Common myeloid progenitor, CD34-positive (primary cell): Measurements from ENCODE around the gene CRACDL.

ENCODE experiments used
- CTCF ChIA-PET: fragments of 350-600 bp; sonication (Branson Sonifier 250); formaldehyde crosslinking; loops from one replicate; lab custom pipeline; 2021; ENCODE audit warnings: antibody characterized with exemption; lab: Charles Lee
- POLR2A ChIA-PET: fragments of 350-600 bp; sonication (Branson Sonifier 250); formaldehyde crosslinking; loops from one replicate; lab custom pipeline; 2021; ENCODE audit warnings: antibody characterized with exemption; lab: Charles Lee
- DNase-seq, 3 donors: peaks; one replicate each; pipeline versions ENCODE4 v3.0.0 to v3.0.0-alpha.2; 2013
- H3K27ac ChIP-seq, 2 experiments: 1 replicate in 1 of 2; 2 replicates in 1 of 2; pipeline ENCODE4 v1.7.0; 2013; ENCODE audit warnings: inconsistent platforms in 2 of 2, low read length in 2 of 2, mild to moderate bottlenecking in 2 of 2, low read depth in 1 of 2, moderate library complexity in 1 of 2; ENCODE audit not compliant: severe bottlenecking in 2 of 2, insufficient read depth in 1 of 2, poor library complexity in 1 of 2
- H3K27me3 ChIP-seq, 5 experiments: replicated peaks in 2 of 5; 1 replicate in 3 of 5; 2 replicates in 2 of 5; pipeline versions ENCODE4 v1.6.1 to v1.7.0; 2013; ENCODE audit warnings: low read length in 4 of 5, mild to moderate bottlenecking in 2 of 5, moderate library complexity in 2 of 5, inconsistent platforms in 1 of 5; ENCODE audit not compliant: insufficient read depth in 5 of 5, control insufficient read depth in 4 of 5
- H3K36me3 ChIP-seq, 4 experiments: 1 replicate in 2 of 4; 2 replicates in 2 of 4; pipeline versions ENCODE4 v1.6.1 to v1.7.0; 2013; ENCODE audit warnings: low read length in 3 of 4, control low read depth in 1 of 4, mild to moderate bottlenecking in 1 of 4; ENCODE audit not compliant: control insufficient read depth in 4 of 4, insufficient read depth in 4 of 4
- H3K4me1 ChIP-seq, 4 experiments: 1 replicate in 3 of 4; 2 replicates in 1 of 4; pipeline versions ENCODE4 v1.6.1 to v1.7.1; 2013; ENCODE audit warnings: low read length in 3 of 4, mild to moderate bottlenecking in 3 of 4, control low read depth in 1 of 4, inconsistent platforms in 1 of 4, moderate library complexity in 1 of 4; ENCODE audit not compliant: control insufficient read depth in 4 of 4, insufficient read depth in 4 of 4; ENCODE audit errors: control extremely low read depth in 1 of 4
- H3K4me3 ChIP-seq, 7 experiments: 1 replicate in 4 of 7; 2 replicates in 3 of 7; pipeline versions ENCODE4 v1.5.1 to v1.7.0; 2013; ENCODE audit warnings: mild to moderate bottlenecking in 7 of 7, low read length in 6 of 7, moderate library complexity in 6 of 7, inconsistent platforms in 2 of 7, low read depth in 2 of 7, control low read depth in 1 of 7; ENCODE audit not compliant: insufficient read depth in 4 of 7, control insufficient read depth in 1 of 7; ENCODE audit errors: extremely low read depth in 1 of 7
- H3K9me3 ChIP-seq, 5 experiments: 1 replicate in 4 of 5; 2 replicates in 1 of 5; pipeline versions ENCODE4 v1.6.1 to v1.7.1; 2013; ENCODE audit warnings: low read length in 4 of 5, mild to moderate bottlenecking in 2 of 5, inconsistent platforms in 1 of 5, low read depth in 1 of 5, moderate library complexity in 1 of 5; ENCODE audit not compliant: control insufficient read depth in 4 of 5, insufficient read depth in 2 of 5; ENCODE audit errors: control extremely low read depth in 1 of 5
- WGBS: methylation state at CpG from one replicate; pipeline ENCODE4 v1.1.5; 2013; ENCODE audit not compliant: insufficient coverage; 5-methylcytosine and 5-hydroxymethylcytosine counted together

Gene CRACDL

GRCh38 chr2:98773907-98774306 lies 162.1 kb downstream of the CRACDL start:
- Histone ChIP-seq H3K9me3 (peaks cover 0 to 6% (median 3%) of the 10 kb centered on the region in 5 experiments), H3K27ac (no peak overlapping the region), H3K36me3 (no peaks in the 10 kb centered on the region), H3K4me3 (no peak overlapping the region), H3K4me1 (peaks cover 8 to 43% (median 26%) of the 10 kb centered on the region in 4 experiments), H3K27me3 (no peaks in the 10 kb centered on the region)
- CTCF ChIA-PET = no interaction called here
- POLR2A ChIA-PET = interaction anchor here (0.6 kb wide), 1 partner anchor 11 kb away, joined by 4 read pairs; no protein-coding TSS in a partner anchor
- no peak for DNase-seq
- 100% methylated on average over 3 of the region's 4 CpGs for WGBS

DNA sequence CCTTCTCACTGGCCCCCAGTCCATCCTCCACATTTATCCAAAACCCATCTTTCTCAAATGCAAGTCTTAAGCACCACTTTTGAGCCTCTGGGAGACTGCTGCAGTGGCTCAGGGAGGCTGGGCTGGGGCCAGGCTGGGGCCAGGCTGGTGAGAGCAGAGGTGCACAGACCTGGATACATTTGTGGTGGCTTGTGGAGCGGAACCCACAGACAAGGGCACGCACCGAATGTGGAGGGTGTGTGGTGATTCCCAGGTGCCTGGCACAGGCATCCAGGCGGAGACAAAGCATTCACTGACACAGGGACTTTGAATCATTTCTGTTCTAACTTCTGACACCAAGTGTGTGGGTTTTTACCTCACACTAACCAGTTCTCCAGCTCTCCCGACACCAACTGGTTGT lies 162.9 kb downstream of the CRACDL start:
- ChIA-PET CTCF (no interaction called here), POLR2A (interaction anchor here (0.6 kb wide), 1 partner anchor 94 kb away, joined by 3 read pairs; no protein-coding TSS in a partner anchor)
- Histone ChIP-seq H3K9me3 (peaks cover 0 to 6% (median 1%) of the 10 kb centered on the region in 5 experiments), H3K4me1 (peaks cover 10 to 50% (median 32%) of the 10 kb centered on the region in 4 experiments), H3K27ac (no peak overlapping the region), H3K27me3 (no peaks in the 10 kb centered on the region), H3K36me3 (no peaks in the 10 kb centered on the region), H3K4me3 (no peak overlapping the region)
- 100% methylated on average over 2 of the region's 5 CpGs for WGBS
- no peak for DNase-seq

DNA sequence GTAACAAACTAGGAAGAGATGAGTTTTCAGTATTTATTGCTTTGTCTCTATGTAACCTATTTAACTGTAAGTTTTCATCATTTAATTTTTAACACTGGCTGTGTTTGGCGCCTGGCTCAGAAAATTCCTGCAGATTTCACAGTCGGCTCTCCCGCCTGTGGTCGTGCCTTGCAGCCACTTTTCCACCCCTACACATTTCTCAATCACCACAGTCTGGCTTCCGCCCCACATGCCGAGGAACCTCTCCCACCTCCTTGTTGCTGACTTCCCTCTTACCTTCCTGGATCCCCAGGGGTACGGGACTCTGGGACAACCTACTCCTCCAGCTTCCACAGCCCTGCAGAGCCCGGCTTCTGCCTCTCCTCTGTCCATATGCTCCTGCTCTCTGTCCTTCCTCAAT lies 163.5 kb downstream of the CRACDL start:
- H3K4me1 ChIP-seq = peaks cover 10 to 54% (median 33%) of the 10 kb centered on the region in 4 experiments
- H3K27me3 ChIP-seq = no peaks in the 10 kb centered on the region
- CTCF ChIA-PET = no interaction called here
- H3K27ac ChIP-seq = no peak overlapping the region
- no peak for DNase-seq
- WGBS = 79% methylated on average over 7 of the region's 8 CpGs
- H3K4me3 ChIP-seq = no peak overlapping the region
- peaks cover 0 to 3% (median 0%) of the 10 kb centered on the region in 5 experiments for H3K9me3 ChIP-seq
- POLR2A ChIA-PET = interaction anchor here (0.6 kb wide), 1 partner anchor 93 kb away, joined by 3 read pairs; no protein-coding TSS in a partner anchor
- no peaks in the 10 kb centered on the region for H3K36me3 ChIP-seq

DNA sequence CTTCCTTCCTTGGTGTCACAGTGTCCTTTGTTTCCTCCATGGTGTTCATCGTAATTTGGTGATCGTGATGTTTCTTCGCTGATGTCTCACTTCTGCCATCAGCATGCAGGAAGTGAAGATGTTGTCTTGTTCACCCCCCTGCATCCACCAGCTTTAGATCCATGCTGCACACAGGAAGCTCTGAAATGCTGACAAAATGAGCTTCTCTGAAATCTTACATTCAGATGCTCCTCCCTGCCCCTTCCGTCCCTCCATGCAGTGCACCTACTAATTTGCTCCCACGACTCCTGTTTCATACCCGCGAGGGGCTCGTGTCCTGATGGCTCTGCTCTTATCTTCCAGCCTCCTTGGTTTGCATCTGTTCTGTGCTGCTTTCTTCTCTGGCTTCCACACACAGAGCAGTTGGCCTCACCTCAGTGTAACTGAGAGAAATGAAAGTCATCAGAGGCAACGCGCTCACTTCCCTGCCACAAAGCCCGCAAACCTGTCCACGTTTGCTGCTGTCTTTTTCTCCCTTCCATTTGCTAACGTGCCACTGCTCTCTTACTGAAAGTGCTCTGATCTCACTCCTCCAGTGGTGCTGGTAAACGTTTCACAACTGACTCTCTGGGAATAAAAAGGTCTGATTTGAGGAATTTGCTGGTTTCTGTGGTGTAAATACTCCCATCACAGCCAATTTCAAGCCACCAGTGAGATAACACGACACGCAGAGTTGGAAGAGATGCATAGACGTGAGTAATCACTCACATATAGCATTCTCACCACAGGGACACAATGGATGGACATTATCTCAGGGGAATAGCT lies 164.1 kb downstream of the CRACDL start:
- Histone ChIP-seq H3K27me3 (no peaks in the 10 kb centered on the region), H3K4me1 (peaks cover 10 to 58% (median 33%) of the 10 kb centered on the region in 4 experiments), H3K27ac (no peak overlapping the region), H3K4me3 (peak overlapping the region in 2 of 7 experiments; percentile 11 to 52), H3K36me3 (no peaks in the 10 kb centered on the region), H3K9me3 (no peaks in the 10 kb centered on the region)
- ChIA-PET CTCF (interaction anchor here (1.0 to 3.0 kb wide), 4 partner anchors 9 to 69 kb away, joined by 3 to 10 read pairs (median 4); no protein-coding TSS in a partner anchor), POLR2A (no interaction called here)
- peak in 2 of 3 donors; percentile 70 to 77 for DNase-seq
- WGBS = 32% methylated on average over 9 of the region's 17 CpGs

DNA sequence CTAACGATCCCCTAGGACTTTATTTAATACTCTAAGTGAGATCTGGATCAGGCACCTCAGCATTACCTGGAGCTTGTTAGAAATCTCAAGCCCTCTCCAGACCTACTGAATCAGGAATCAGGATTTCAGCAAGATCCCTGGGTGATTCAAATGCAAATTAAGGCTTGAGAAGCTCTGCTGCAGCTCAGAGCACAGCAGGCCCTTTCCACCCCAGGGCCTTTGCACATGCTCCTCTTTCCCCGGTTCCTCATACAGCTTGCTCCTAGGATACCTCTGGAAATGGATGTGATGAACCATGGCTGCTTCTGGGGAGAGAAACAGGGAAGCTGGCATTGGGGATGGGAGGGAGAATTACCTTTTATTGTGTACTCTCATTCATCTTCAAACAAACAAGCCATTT lies 164.8 kb downstream of the CRACDL start:
- H3K27ac ChIP-seq = no peak overlapping the region
- H3K9me3 ChIP-seq = no peaks in the 10 kb centered on the region
- no peaks in the 10 kb centered on the region for H3K27me3 ChIP-seq
- 92% methylated on average over 2 of the region's 2 CpGs for WGBS
- peaks cover 12 to 63% (median 34%) of the 10 kb centered on the region in 4 experiments for H3K4me1 ChIP-seq
- no peak overlapping the region for H3K4me3 ChIP-seq
- DNase-seq = no peak
- H3K36me3 ChIP-seq = no peaks in the 10 kb centered on the region
- CTCF ChIA-PET = interaction anchor here (1.0 to 3.0 kb wide), 4 partner anchors 10 to 69 kb away, joined by 3 to 10 read pairs (median 4); no protein-coding TSS in a partner anchor
- POLR2A ChIA-PET = no interaction called here

GRCh38 chr2:98769784-98770183 lies 166.2 kb downstream of the CRACDL start:
- H3K4me3 ChIP-seq = no peak overlapping the region
- H3K27me3 ChIP-seq = no peaks in the 10 kb centered on the region
- no peaks in the 10 kb centered on the region for H3K36me3 ChIP-seq
- WGBS = 67% methylated on average over 14 of the region's 14 CpGs
- no peak overlapping the region for H3K27ac ChIP-seq
- peaks cover 12 to 66% (median 41%) of the 10 kb centered on the region in 4 experiments for H3K4me1 ChIP-seq
- POLR2A ChIA-PET = no interaction called here
- peak in 2 of 3 donors; percentile 78 to 85 for DNase-seq
- CTCF ChIA-PET = interaction anchor here (3.0 kb wide), 1 partner anchor 12 kb away, joined by 10 read pairs; no protein-coding TSS in a partner anchor
- H3K9me3 ChIP-seq = no peaks in the 10 kb centered on the region

- DNase-seq = no peak
- H3K27me3 ChIP-seq = no peaks in the 10 kb centered on the region
- WGBS = 94% methylated on average over 5 of the region's 6 CpGs
- H3K4me1 ChIP-seq = peaks cover 12 to 73% (median 47%) of the 10 kb centered on the region in 4 experiments
- POLR2A ChIA-PET = interaction anchor here (0.7 kb wide), 1 partner anchor 56 kb away, joined by 3 read pairs; no protein-coding TSS in a partner anchor
- no peaks in the 10 kb centered on the region for H3K9me3 ChIP-seq
- H3K27ac ChIP-seq = no peak overlapping the region
- peak overlapping the region in 1 of 7 experiments; percentile 2 for H3K4me3 ChIP-seq
- no peaks in the 10 kb centered on the region for H3K36me3 ChIP-seq
- CTCF ChIA-PET = interaction anchor here (0.8 to 3.0 kb wide), 4 partner anchors 12 to 58 kb away, joined by 3 to 10 read pairs (median 3); partner anchors contain the start of gene MGAT4A
These were observed 166.9 kb downstream of the CRACDL start for GRCh38 chr2:98769114-98769476.
